HFF-Myc (cell line): ENCODE results near the gene STK39.

ENCODE experiments used
- DNase-seq: peaks from one replicate; pipeline ENCODE4 v3.0.0-alpha.2; 2011; ENCODE audit warnings: low read depth; ENCODE audit errors: extremely low read depth
- H3K4me3 ChIP-seq: replicated peaks from 2 replicates; pipeline ENCODE4 v1.5.1; 2011; ENCODE audit warnings: low read depth, mild to moderate bottlenecking, control low read depth, low read length
- TF ChIP-seq, protein P1 (sequence below): IDR thresholded peaks from 2 replicates; pipeline ENCODE4 v1.5.1; 2012; ENCODE audit warnings: mild to moderate bottlenecking, low read depth, low read length, control low read depth; ENCODE audit errors: missing control alignments

Gene STK39

DNA sequence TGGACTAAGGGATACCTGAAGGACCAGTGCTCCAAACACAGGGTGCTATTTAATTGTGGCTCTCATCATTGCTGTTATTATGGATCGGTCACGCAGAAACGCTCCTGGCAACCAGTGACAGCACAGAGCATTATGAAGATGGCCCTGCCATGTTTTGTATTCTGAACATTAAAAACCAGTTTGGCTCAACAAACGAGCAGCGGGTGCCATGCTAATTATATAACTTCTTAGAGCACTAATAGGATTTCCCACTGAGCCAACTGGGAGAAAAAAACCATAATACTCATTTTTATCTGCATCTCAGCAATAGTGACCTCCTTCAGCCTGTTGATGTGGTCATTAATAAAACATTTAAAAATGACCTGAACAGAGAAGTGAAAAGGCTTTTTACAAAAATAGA lies 212.8 kb downstream of the STK39 start:
- no peak overlapping the region for H3K4me3 ChIP-seq
- TF ChIP-seq, protein P1, sequence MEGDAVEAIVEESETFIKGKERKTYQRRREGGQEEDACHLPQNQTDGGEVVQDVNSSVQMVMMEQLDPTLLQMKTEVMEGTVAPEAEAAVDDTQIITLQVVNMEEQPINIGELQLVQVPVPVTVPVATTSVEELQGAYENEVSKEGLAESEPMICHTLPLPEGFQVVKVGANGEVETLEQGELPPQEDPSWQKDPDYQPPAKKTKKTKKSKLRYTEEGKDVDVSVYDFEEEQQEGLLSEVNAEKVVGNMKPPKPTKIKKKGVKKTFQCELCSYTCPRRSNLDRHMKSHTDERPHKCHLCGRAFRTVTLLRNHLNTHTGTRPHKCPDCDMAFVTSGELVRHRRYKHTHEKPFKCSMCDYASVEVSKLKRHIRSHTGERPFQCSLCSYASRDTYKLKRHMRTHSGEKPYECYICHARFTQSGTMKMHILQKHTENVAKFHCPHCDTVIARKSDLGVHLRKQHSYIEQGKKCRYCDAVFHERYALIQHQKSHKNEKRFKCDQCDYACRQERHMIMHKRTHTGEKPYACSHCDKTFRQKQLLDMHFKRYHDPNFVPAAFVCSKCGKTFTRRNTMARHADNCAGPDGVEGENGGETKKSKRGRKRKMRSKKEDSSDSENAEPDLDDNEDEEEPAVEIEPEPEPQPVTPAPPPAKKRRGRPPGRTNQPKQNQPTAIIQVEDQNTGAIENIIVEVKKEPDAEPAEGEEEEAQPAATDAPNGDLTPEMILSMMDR = no peak
- DNase-seq = no peak

DNA sequence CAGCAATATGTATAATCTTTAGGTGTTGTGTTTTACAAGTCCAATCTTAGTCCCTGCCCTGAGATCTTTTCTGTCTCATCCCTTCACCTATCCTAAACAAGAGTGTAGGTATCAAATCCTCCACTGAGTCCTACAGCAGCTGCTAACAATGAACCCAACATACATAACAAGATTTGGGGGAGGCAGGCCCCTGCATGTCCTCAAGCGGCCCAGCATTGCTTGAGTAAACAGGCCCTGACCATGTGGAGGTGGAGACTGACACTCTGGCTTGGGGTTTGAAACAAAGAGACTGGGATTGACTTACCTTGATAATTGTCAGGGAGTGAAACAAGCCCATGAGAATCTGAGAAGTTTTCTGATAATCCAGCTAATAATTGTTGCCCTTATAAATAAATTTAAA lies 213.4 kb downstream of the STK39 start:
- DNase-seq = no peak
- H3K4me3 ChIP-seq = no peak overlapping the region
- TF ChIP-seq, protein P1 = no peak

DNA sequence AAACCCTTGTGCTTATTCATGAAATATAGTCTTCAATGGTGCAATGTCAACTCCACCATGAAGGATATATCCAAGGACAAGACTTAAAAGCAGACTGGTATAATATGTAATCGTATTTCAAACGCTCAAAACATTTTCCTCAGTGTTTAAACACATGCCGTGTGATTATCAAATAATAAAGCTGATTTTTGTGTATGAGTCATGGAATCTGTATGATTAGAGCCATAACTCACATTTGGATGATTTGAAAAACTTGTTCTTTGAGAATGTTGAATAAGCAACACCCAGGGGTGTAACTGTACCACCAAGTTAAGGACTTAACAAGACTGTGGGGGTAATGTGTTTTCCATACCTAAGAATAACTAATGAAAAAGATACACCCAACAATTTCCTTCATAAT lies 215.3 kb downstream of the STK39 start:
- H3K4me3 ChIP-seq = no peak overlapping the region
- no peak for DNase-seq
- TF ChIP-seq, protein P1 = no peak

DNA sequence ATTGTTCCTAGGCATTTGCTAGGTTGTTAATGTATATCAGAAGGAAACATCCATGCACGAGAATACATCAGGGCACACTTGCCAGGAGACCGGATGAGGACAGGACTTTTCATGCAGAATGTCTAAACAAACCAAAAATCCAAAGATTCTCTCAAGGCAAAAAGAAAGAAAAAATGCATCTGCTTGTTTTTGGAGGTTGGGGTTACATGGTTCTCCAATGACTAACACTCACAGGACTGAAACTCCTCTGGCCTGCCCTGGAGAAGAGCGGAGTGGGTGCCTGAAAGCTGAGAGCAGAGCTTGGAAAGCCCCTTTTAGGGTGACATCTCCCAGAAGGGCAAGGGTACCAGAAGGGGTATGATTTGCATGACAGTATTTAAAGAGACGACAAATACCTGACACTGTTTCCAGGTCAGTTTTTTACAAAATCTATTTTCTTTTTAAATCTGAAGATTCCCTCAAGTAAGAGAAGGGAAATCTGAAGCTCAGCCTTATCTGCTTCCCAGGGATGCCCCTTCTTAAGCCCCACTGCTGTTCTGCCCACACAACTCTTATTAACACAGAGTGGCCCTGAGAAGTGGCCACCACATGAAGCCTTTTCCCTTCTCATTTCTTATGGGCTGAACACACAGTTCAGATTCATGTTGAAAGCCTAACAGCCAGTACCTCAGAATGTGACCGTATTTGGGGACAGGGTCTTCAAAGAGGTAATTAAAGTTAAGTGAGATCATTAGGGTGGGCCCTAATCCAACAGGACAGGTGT lies 216.4 kb downstream of the STK39 start:
- H3K4me3 ChIP-seq = no peak overlapping the region
- TF ChIP-seq, protein P1 = no peak
- DNase-seq = no peak

DNA sequence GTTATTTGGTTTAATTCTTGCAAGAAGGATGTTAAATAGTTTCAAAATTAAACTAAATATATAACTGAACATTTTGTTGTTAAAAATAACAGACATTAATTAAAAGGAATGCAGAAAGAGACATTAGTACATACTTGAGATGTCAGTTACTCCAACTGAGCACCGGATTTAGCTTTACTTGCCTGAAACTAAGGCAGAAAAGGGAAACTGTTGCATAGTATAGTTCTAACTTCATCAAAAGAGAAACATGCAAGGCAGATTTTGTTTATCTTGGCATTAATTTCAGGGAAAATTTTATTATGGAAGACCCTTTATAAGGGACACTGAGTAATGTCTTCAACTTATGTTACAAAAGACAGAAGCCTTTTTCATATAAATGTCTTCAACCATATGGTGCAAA lies 218.3 kb downstream of the STK39 start:
- TF ChIP-seq, protein P1 = no peak
- DNase-seq = no peak
- H3K4me3 ChIP-seq = no peak overlapping the region

DNA sequence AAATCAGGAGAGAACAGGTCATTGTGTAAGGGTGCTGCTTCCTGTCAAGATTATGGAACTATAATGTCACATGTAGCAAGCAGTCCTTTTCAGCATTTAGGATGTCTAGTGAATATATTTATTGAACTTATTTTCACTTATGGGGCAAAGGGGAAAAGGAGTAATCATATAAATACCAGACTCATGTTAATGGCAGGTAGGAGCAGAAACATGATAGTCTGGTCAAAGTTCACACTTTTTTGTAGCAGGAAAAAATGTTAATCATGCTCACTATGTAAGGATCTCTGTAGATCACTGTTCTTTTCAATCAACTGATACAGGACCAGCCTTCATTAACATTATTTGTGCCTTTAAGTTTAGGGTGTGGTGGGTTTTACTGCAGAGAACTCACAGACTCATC lies 219.0 kb downstream of the STK39 start:
- H3K4me3 ChIP-seq = no peak overlapping the region
- TF ChIP-seq, protein P1 = no peak
- DNase-seq = no peak
